HUES64 (cell line): ENCODE data around the gene NAALADL1.

Experiments used
- H3K27ac ChIP-seq: 2 replicates; pipeline ENCODE4 v1.7.0; 2013; ENCODE audit warnings: low read depth, low read length, inconsistent platforms
- H3K27me3 ChIP-seq: 2 replicates; pipeline ENCODE4 v1.6.1; 2013; ENCODE audit warnings: mild to moderate bottlenecking, low read length; ENCODE audit not compliant: insufficient read depth
- H3K36me3 ChIP-seq: 2 replicates; pipeline ENCODE4 v1.6.1; 2013; ENCODE audit warnings: mild to moderate bottlenecking, low read length; ENCODE audit not compliant: insufficient read depth
- H3K4me1 ChIP-seq: 2 replicates; pipeline ENCODE4 v1.6.1; 2013; ENCODE audit warnings: mild to moderate bottlenecking, low read length, moderate library complexity; ENCODE audit not compliant: insufficient read depth
- H3K4me3 ChIP-seq: 2 replicates; pipeline ENCODE4 v1.5.1; 2013; ENCODE audit warnings: mild to moderate bottlenecking, low read length, moderate library complexity
- H3K9ac ChIP-seq: 2 replicates; pipeline ENCODE4 v1.6.1; 2013; ENCODE audit warnings: mild to moderate bottlenecking, low read depth, low read length
- H3K9me3 ChIP-seq: 2 replicates; pipeline ENCODE4 v1.6.1; 2013; ENCODE audit warnings: low read depth, low read length; ENCODE audit not compliant: insufficient read depth
- WGBS: fragments of 150-250, 120-280 bp; methylation state at CpG from one replicate; pipeline ENCODE4 v1.1.7; 2013; ENCODE audit warnings: missing lambda C conversion rate; 5-methylcytosine and 5-hydroxymethylcytosine counted together

Gene NAALADL1

DNA sequence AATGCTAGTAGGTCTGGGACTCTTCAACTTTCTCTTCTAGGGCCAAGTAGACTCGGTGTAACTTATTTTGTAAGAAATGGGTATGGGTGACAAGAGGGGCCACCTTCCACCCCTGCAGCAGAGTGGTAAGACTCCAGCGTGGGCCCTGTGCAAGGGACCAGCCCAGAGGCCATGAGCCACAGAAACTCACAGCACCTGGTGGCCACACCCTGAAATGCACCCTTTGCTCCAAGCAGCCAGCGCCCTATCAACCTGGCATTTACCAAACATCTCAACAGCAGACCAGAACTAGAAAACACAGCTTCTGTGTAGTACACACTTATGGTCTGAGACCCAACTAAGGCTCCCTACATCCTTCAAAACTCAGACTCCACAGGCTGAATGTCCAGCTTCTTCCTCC, 19.8 kb upstream of the NAALADL1 start:
- peaks cover 65% of the 10 kb centered on the region for H3K36me3 ChIP-seq
- no peak overlapping the region for H3K27ac ChIP-seq
- 89% methylated on average over 3 of the region's 3 CpGs for WGBS
- H3K4me1 ChIP-seq: peaks cover 6% of the 10 kb centered on the region; the same call in 1 of the 2 replicates
- H3K27me3 ChIP-seq: no peaks in the 10 kb centered on the region
- no peak overlapping the region for H3K4me3 ChIP-seq
- H3K9ac ChIP-seq: no peak overlapping the region
- no peaks in the 10 kb centered on the region for H3K9me3 ChIP-seq

- Histone ChIP-seq H3K36me3 (peaks cover 60% of the 10 kb centered on the region), H3K9ac (no peak overlapping the region), H3K4me1 (no peaks in the 10 kb centered on the region), H3K9me3 (no peaks in the 10 kb centered on the region), H3K27me3 (no peaks in the 10 kb centered on the region), H3K4me3 (no peak overlapping the region), H3K27ac (no peak overlapping the region)
- 96% methylated on average over 4 of the region's 4 CpGs for WGBS
These were observed 19.1 kb upstream of the NAALADL1 start for GRCh38 chr11:65077451-65077850.

GRCh38 chr11:65072631-65072966, 14.2 kb upstream of the NAALADL1 start:
- Histone ChIP-seq H3K9me3 (no peaks in the 10 kb centered on the region), H3K4me1 (peaks cover 1% of the 10 kb centered on the region; the same call in 1 of the 2 replicates), H3K4me3 (no peak overlapping the region), H3K27ac (no peak overlapping the region), H3K27me3 (no peaks in the 10 kb centered on the region), H3K9ac (no peak overlapping the region), H3K36me3 (peaks cover 18% of the 10 kb centered on the region)
- 76% methylated on average over 1 of the region's 1 CpG for WGBS

DNA sequence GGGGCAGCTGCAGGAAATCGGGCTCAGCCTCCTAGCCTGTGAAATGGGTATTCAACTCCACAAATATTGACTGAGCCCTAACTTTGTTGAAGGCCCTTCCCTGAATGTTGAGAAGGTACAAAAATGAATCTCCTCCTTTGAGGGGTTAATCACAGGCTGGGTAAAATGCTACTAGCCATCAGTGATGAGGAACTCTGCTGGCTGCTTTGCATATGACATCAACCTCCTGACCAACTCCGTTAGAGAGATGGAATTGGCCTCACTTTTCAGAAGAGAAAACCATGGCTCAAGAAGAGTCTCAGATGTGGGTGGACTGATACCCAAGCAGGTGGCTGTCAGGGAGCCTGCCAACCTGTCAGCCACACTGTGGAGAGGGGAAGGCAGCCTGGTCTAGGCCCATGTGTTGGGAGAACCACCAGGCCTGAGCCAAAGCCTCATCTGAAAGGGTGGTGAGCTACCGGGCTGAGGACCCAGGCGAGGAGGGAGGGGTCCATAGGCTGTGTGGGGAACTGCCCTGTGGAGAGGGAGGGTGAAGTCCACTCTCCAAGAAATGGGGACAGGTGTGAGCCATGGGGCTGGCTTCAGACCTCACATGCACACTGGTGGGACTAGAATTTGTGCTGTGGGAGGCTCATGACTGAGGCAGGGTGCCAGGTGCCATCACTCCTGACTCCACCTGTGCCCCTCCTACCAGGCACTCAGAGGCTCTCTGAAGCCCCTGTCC, 13.7 kb upstream of the NAALADL1 start:
- Histone ChIP-seq H3K4me1 (peaks cover 7% of the 10 kb centered on the region), H3K4me3 (no peak overlapping the region), H3K27me3 (no peaks in the 10 kb centered on the region), H3K27ac (no peak overlapping the region), H3K36me3 (peaks cover 12% of the 10 kb centered on the region), H3K9me3 (no peaks in the 10 kb centered on the region), H3K9ac (no peak overlapping the region)
- WGBS: 80% methylated on average over 4 of the region's 4 CpGs

DNA sequence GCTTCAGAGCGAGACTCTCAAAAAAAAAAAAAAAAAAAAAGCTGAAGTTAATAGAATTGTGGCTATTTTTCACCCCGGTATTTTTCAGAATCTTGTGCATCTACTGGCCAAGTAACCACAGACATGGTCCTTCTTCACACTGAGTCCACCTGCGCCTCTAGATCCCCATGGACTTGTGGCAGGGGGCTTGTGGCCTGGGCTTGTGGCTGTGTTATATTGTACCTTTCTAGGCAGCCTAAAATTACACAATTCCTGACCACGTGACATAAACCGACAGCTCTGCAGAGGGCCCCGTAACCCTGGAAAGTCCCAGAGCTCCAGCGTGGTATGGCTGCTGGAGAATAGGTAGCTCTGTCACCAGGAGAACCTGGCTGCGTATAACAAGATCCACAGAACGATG, 10.9 kb upstream of the NAALADL1 start:
- H3K9me3 ChIP-seq: no peaks in the 10 kb centered on the region
- WGBS: 83% methylated on average over 9 of the region's 9 CpGs
- no peaks in the 10 kb centered on the region for H3K27me3 ChIP-seq
- H3K4me1 ChIP-seq: peaks cover 17% of the 10 kb centered on the region
- H3K27ac ChIP-seq: no peak overlapping the region
- no peaks in the 10 kb centered on the region for H3K36me3 ChIP-seq
- no peak overlapping the region for H3K4me3 ChIP-seq
- H3K9ac ChIP-seq: no peak overlapping the region

DNA sequence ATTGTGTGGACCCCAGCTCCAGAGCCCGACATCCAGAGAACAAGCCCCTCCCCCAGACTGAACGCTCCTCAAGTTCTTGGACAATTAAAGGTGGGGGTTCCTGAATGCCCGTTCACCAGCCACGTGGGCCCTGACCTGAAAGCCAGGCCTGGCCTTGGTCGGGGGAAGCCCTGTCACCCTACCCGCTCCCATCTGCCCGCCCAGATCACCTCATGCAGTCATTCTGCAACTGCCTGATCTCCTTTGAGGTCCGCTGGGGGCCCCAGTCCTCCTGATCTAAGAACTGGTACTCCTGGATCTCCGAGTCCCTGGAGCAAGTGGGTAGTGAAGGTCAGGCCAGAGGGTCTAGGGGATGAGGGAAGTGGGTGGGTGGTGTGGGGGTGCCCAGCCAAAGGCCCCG, 9.1 kb upstream of the NAALADL1 start:
- H3K4me3 ChIP-seq: no peak overlapping the region
- H3K27ac ChIP-seq: peak overlapping the region; percentile 14
- WGBS: 86% methylated on average over 10 of the region's 10 CpGs
- no peaks in the 10 kb centered on the region for H3K27me3 ChIP-seq
- H3K36me3 ChIP-seq: no peaks in the 10 kb centered on the region
- H3K9me3 ChIP-seq: no peaks in the 10 kb centered on the region
- no peak overlapping the region for H3K9ac ChIP-seq
- H3K4me1 ChIP-seq: peaks cover 17% of the 10 kb centered on the region

GRCh38 chr11:65066805-65067291, 8.5 kb upstream of the NAALADL1 start:
- Histone ChIP-seq H3K27ac (peak overlapping the region; percentile 14; the same call in 1 of the 2 replicates), H3K9me3 (no peaks in the 10 kb centered on the region), H3K9ac (peak overlapping the region; percentile 54), H3K4me1 (peaks cover 17% of the 10 kb centered on the region), H3K27me3 (no peaks in the 10 kb centered on the region), H3K36me3 (no peaks in the 10 kb centered on the region), H3K4me3 (no peak overlapping the region; the same call in 1 of the 2 replicates)
- WGBS: 59% methylated on average over 4 of the region's 4 CpGs

DNA sequence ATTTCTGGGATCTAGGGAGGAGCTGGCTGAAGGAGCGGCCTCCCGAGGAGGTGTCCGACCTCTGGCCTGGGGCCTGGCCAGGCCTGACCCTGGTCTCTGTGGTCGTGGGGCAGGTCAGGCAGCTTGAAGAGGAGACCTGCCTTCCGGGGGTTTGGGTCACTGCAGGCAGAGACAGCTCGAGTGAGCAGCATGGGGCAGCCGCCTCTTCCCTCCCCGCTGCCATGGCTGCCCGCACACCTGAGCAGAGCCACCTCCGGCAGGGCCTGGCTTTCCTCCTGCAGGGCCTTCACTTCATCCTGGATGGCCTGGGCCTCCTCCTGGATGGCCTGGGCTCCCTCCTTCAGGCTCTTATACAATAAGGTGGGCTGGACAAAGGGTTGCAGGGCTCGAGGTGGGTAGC, 8.0 kb upstream of the NAALADL1 start:
- peak overlapping the region; percentile 14; the same call in 1 of the 2 replicates for H3K27ac ChIP-seq
- no peak overlapping the region; the same call in 1 of the 2 replicates for H3K4me3 ChIP-seq
- 83% methylated on average over 11 of the region's 11 CpGs for WGBS
- H3K9me3 ChIP-seq: no peaks in the 10 kb centered on the region
- H3K27me3 ChIP-seq: no peaks in the 10 kb centered on the region
- no peaks in the 10 kb centered on the region for H3K36me3 ChIP-seq
- peaks cover 17% of the 10 kb centered on the region for H3K4me1 ChIP-seq
- peak overlapping the region; percentile 54 for H3K9ac ChIP-seq

DNA sequence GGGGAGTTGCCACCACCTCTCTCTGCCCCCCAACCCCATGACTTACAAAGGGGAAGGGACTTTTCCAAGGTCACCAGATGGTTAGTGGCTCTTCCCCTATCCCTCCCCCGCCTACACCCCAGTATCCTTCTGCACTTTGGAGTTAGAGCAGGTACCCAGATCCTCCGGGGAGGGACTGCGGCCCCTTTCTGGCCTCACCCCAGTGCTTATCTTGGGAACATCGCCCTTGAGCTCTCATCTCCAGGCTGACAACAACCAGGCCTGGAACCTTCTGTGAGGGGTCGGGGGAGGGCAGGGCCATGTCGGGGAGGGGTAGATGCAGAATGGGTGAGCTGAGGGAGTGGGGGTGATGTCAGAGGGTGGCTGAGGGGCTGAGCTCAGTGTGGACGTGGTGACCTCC, 7.5 kb upstream of the NAALADL1 start:
- Histone ChIP-seq H3K36me3 (no peaks in the 10 kb centered on the region), H3K4me1 (peaks cover 17% of the 10 kb centered on the region), H3K27me3 (no peaks in the 10 kb centered on the region), H3K4me3 (no peak overlapping the region), H3K9ac (no peak overlapping the region), H3K27ac (no peak overlapping the region), H3K9me3 (no peaks in the 10 kb centered on the region)
- 87% methylated on average over 7 of the region's 7 CpGs for WGBS

GRCh38 chr11:65064847-65065240, 6.5 kb upstream of the NAALADL1 start:
- WGBS: 96% methylated on average over 4 of the region's 4 CpGs
- Histone ChIP-seq H3K9me3 (no peaks in the 10 kb centered on the region), H3K4me1 (peaks cover 17% of the 10 kb centered on the region), H3K36me3 (no peaks in the 10 kb centered on the region), H3K4me3 (no peak overlapping the region), H3K9ac (no peak overlapping the region), H3K27me3 (no peaks in the 10 kb centered on the region), H3K27ac (no peak overlapping the region)

GRCh38 chr11:65063532-65063931, 5.2 kb upstream of the NAALADL1 start:
- H3K4me3 ChIP-seq: no peak overlapping the region
- H3K36me3 ChIP-seq: no peaks in the 10 kb centered on the region
- H3K27ac ChIP-seq: no peak overlapping the region
- H3K4me1 ChIP-seq: peaks cover 17% of the 10 kb centered on the region
- no peaks in the 10 kb centered on the region for H3K9me3 ChIP-seq
- H3K27me3 ChIP-seq: no peaks in the 10 kb centered on the region
- WGBS: 82% methylated on average over 3 of the region's 3 CpGs
- H3K9ac ChIP-seq: no peak overlapping the region
